GM10248 (cell line): ENCODE data around the gene FLYWCH1.

Source experiments
- CTCF ChIA-PET: fragments of 300-600 bp; sonication (Branson Sonifier 250); formaldehyde crosslinking; extraction: SDS; loops from one replicate; lab custom pipeline; 2021; ENCODE audit warnings: antibody characterized with exemption; lab: Yijun Ruan, JAX
- POLR2A ChIA-PET: fragments of 350-650 bp; sonication (Branson Sonifier 250); formaldehyde crosslinking; extraction: SDS; loops from one replicate; lab custom pipeline; 2020; ENCODE audit warnings: antibody characterized with exemption; lab: Yijun Ruan, JAX
- DNase-seq: peaks from one replicate; pipeline ENCODE4 v3.0.0; 2012; ENCODE audit errors: extremely low spot score
- TF ChIP-seq, protein P1 (sequence below): IDR thresholded peaks from 2 replicates; pipeline ENCODE4 v1.5.1; 2012; ENCODE audit warnings: mild to moderate bottlenecking, low read depth; ENCODE audit errors: extremely low read depth, missing control alignments, control extremely low read depth

FLYWCH1 gene

DNA sequence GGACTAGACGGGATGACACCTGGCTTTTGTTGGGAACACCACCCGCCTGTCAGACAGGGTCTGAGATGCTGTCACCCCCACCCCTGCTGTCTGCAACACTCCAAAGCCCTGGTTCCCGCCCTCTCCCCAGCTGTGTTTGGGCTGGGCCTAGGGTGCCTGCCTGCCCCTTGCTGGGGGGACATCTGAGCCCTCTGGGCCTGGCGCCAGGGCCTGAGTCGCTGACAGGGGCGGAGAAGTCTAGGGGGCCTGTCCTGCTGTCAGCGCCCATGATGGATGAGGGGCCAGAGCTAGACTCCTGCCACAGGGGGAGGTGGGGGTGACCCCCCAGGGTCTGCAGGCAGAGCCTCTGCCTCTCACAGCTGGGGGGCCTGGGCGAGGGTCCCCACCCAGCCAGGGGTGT, 76.1 kb downstream of the FLYWCH1 start:
- no peak for DNase-seq
- ChIA-PET CTCF (no interaction called here), POLR2A (no interaction called here)
- TF ChIP-seq, protein P1, sequence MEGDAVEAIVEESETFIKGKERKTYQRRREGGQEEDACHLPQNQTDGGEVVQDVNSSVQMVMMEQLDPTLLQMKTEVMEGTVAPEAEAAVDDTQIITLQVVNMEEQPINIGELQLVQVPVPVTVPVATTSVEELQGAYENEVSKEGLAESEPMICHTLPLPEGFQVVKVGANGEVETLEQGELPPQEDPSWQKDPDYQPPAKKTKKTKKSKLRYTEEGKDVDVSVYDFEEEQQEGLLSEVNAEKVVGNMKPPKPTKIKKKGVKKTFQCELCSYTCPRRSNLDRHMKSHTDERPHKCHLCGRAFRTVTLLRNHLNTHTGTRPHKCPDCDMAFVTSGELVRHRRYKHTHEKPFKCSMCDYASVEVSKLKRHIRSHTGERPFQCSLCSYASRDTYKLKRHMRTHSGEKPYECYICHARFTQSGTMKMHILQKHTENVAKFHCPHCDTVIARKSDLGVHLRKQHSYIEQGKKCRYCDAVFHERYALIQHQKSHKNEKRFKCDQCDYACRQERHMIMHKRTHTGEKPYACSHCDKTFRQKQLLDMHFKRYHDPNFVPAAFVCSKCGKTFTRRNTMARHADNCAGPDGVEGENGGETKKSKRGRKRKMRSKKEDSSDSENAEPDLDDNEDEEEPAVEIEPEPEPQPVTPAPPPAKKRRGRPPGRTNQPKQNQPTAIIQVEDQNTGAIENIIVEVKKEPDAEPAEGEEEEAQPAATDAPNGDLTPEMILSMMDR: no peak

DNA sequence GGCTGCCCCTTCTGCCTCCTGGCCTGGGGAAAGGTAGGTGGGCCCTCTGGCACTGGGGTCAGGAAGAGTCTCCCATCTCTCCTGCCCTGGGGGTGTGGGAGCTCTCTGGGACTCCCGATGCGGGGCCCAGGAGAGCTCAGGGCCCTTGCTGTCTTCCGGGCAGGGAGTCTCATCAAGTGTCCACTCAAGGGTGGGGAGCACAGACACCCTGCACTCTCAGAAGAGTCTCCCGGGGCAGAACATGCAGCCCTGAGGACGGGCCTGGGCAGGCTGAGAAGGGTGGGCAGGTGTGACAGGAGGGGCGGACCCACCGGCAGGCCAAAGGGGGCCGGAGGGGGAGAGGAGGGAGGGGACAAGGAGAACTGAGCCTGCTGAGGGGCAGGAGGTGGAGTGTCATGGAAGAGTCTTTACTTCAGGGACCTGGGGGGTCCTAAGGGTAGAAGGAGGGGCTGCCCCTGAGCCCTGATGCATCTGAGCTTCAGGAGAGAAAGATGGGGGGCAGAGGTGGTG, 76.9 kb downstream of the FLYWCH1 start:
- POLR2A ChIA-PET: no interaction called here
- TF ChIP-seq, protein P1: no peak
- CTCF ChIA-PET: no interaction called here
- DNase-seq: no peak

DNA sequence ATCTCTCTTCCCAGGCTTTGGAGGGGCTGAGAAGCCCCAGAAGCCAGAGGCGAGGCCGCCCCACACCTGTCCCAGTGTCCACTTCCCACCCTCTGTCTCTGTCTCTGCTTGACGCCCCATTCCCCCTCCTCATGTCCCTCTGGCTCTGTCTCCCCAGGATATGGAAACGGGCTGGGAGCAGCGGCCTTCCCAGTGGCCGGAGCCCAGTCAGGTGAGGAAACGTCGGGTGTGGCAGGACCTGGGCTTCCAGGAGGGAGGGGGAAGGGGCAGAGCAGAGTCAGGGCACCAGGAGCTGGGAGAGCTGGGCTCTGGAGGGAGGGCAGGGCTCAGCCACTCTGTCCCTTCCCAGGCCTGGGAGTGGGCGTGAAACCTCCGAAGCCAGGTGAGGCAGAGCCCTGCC, 79.2 kb downstream of the FLYWCH1 start:
- TF ChIP-seq, protein P1: no peak
- ChIA-PET POLR2A (no interaction called here), CTCF (interaction anchor here (1.0 kb wide), 1 partner anchor 11 kb away, joined by 3 read pairs; no protein-coding TSS in a partner anchor)
- no peak for DNase-seq

DNA sequence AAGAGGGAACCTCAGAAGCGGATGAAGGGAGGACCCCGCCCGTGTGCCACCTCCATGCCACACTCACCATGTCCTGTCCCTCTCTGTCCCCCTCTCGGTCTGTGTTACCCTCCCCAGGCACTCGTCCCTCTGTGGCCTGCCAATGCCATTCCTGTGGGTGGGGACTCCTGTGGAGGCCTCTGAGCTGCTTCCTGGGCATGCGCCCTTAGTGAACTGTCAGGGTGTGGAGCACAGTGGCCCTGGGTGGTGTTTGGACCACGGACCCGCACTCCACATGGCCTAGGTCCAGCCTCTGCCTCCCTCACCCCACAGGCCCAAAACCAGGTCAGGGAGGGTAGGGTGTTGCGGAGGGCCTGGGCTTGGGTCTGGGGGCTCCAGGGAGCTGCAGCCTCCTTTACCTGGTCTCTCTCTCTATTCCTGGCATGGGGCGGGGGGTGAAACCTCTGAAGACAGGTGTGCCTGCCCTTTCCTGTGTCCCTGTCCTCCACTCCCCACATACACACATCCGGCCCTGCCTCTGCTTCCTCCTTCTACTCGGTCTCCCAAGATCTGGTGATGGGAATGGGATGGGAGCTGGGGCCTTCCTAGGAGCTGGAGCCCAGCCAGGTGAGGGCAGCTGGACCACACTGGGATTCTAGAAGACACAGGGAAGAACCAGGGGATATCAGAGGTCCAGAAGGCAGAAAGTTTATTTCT, 80.0 kb downstream of the FLYWCH1 start:
- ChIA-PET CTCF (no interaction called here), POLR2A (no interaction called here)
- no peak for DNase-seq
- TF ChIP-seq, protein P1: no peak

DNA sequence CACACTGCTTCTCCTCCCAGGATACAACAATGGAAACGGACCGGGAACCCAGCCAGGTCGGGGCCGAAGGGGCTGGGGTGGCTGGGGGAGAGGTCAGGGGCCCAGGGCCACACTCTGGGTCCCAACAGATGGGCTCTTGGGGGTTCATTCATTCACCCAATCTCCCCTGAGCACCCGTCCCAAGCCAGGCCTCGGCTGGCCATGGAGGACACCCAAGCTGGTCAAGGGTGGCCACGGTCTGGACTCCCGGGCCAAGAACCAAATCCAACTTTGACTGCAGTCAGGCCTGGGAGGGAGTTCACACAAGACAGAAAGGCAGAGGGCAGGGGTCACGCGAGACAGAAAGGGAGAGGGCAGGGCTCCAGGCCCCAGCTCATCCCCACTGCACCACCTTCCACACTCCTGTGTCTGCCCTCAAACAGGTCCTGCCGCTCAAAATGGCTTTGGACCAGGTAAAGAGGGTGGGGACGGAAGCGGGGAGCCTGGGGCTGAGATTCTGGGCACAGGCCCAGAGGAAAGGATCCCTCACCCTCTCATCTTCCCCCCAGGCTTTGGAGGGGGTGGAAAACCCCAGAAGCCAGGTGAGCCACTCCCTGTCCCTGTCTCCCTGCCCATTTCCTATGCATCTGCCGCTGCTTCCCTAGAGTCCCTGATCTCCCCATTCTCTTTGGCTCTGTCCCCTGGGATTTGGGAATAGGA, 80.8 kb downstream of the FLYWCH1 start:
- DNase-seq: no peak
- ChIA-PET POLR2A (no interaction called here), CTCF (interaction anchor here (0.7 kb wide), 1 partner anchor 35 kb away, joined by 3 read pairs; no protein-coding TSS in a partner anchor)
- TF ChIP-seq, protein P1: no peak

DNA sequence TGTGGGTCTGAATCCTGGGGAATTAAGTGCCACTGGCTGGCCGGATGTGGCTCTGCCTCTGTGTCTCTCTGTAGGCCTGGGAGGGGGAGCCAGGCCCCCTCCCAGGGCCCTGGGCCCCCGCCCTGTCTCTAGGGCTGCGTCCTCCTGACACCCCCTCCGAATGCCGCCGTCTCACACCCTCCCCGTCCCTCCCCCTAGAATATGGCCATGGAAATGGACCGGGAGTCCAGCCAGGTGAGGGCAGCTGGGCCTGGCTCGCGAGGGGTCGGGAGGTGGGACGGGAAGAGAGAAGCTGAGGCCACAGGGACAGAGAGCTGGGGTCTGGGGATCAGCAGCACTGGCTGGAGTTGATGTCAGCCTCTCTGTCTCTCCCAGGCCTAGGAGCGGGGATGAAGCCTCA, 84.6 kb downstream of the FLYWCH1 start:
- POLR2A ChIA-PET: no interaction called here
- TF ChIP-seq, protein P1: no peak
- CTCF ChIA-PET: interaction anchor here (0.9 to 1.1 kb wide), 3 partner anchors 11 to 35 kb away, joined by 3 read pairs; no protein-coding TSS in a partner anchor
- DNase-seq: no peak
